Midbrain (tissue), 1 donor: Measurements from ENCODE around the gene RAB10.
A peak's percentile ranks its signal among the peaks of the same experiment; 100 is the strongest.
"Not testable (repeated sequence)": the region's sequence is repeated elsewhere in the genome, so short reads cannot be mapped to it uniquely, and the experiment has no call there.

Source experiments
- DNase-seq: peaks from one replicate; lab custom pipeline; 2025; lab: John Stamatoyannopoulos, UW

RAB10 gene

DNA sequence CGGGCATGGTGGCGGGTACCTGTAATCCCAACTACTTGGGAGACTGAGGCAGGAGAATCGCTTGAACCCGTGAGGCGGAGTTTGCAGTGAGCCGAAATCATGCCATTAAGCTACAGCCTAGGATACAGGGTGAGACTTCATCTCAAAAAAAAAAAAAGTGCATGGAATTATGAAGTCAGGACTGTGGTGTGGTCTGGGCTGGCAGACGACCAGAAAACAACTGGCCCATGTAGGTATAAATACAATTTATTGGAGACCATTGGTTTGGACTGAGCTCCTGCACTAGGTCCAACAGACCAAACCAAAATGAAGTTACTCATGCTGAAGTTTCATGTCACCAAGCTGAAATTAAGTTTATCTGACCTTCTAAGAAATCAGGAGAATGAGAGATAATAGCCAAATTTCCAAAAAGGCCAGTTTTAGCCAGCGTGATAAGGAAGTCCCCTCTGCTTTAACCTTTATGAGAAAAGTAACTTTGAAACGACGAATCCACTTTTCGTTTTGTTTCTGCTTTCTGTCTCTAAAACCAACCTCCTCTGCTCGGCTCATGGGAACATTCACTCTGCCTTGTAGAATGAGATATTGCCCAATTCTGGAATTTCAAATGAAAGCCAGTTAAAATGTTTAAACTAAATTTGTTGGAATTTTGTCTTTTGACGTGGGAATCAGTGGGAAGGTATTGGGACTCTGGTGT lies 17.7 kb upstream of the RAB10 start:
- DNase-seq: no peak

DNA sequence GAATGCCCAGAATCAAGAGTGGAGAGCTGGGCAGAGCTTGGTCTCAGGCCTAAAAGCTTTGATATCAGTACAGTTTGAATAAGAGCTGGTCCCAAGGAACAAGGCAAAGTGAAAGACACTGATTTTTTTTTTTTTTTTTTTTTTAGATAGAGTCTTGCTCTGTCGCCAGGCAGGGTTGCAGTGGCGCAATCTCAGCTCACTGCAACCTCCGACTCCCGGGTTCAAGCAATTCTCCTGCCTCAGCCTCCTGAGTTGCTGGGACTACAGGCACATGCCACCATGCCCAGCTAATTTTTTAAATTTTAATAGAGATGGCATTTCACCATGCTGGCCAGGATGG lies 17.2 kb upstream of the RAB10 start:
- not testable (repeated sequence) for DNase-seq

DNA sequence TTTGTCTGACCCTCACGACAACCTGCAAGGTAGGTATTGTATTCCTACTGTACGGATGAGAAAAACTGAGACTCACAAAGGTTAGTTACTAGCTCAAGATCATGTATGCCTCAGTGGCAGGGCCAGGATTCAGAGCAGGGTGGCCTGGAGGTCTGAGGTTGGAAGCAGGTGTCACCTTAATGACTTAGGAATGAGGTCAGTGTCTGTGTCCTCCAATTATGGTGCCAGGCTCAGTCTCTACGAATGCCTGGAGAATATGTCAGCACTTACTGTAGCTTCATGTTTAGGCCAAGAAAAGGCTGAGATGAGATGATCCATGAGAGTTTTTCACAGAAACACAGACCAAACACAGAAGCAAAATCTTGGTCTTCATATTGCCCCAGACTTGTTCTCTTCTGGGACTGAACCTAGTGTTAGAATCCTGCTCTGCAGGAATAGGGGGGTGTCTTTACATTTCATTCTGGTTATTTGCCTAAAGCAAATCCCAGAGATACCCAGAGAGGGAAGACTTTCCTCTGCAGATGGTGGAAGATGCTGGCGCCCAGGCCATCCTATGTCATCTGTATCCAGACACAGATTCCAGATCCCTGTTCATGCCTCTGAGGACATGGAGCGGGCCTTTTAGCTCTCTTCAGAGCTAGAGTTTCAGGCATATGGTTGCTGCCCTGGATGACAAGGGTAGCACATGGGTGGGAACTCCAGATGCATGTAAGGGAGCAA lies 16.3 kb upstream of the RAB10 start:
- DNase-seq: no peak

DNA sequence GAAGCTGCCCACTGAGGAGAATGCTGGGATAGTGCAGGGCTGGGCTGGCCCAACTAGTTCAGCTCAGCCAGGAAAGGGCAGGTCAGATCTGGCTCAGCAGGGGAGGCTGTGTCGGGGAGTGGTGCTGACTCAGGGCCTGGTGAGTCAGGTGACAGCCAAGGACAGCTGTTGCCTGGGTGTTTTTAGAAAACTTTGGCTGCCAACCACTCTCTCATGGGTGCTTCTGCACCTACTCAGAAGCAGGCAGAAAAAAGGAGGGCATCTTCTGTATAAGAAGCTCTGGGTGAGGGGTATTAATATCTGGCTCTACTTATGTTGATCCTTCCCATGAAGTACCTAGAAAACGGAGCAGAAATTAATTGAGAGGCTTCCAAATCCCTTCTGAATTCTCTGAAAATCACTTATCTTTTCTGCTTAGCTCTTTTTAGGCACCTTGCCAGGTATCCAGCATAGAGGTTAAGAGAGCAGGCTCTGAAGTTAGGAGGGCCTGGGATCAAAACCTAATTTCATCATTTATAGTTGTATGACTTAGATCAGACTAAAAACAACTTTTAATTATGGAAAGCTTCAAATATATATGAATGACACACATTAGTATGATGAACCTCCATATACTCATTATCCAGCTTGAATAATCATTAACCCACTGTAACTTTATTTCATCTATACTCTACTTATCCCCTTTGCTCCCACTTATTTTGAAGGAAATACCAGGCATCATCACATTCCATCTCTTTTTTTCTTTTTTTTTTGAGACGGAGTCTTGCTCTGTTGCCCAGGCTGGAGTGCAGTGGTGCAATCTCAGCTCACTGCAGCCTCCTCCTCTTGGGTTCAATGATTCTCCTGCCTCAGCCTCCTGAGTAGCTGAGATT lies 15.5 kb upstream of the RAB10 start:
- peak; percentile 21 for DNase-seq

- DNase-seq: no peak
Measured at GRCh38 chr2:26020231-26020640, 13.6 kb upstream of the RAB10 start.

GRCh38 chr2:26024260-26024659 lies 9.6 kb upstream of the RAB10 start:
- no peak for DNase-seq

GRCh38 chr2:26025509-26025908 lies 8.4 kb upstream of the RAB10 start:
- DNase-seq: no peak

DNA sequence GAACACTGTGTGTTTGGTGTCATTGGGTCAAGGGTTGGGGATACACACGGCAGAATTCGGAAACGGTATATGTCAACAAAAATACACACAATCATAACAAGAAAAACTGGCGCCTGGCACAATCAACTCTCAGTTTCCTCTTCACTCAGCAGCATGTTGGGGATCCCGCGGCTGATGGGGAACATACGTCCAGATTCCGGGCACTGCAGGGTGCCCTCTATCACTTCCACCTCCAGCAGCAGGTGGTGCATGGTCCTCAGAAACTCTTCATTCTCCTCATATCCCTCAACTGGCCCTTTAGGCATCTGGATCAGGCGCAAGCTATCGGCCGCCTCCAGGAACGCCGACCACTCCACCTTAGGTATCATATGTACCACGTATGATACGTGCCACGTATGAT lies 5.8 kb upstream of the RAB10 start:
- not testable (repeated sequence) for DNase-seq

GRCh38 chr2:26032586-26033269 lies 1.2 kb upstream of the RAB10 start:
- DNase-seq: not testable (repeated sequence)

DNA sequence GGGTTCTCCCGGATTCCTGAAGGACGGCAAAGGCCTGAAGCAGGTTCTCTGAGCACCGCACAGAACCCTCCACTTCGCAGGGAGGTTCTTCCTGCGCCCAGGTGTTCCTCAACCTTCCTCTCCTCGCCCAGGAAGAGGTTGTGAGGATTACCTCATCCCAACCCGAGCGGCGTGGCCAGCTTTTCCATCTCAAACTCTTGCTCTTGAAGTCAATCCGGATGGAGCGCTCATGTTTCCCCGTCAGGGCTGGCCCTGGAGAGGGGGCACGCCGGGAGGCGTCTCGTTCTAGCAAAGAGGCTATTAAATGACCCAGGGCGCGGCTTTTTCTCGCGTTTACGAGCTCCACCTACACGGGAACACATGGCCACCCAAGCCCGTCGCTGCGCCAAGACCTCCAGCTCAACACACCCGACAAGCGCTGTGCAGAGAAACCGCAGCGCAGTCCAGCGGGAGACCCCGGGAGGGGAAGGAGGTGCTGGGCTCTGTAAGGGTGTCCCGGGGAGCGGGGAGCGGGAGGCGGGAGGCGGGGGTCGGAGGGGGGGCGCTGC lies 540 bp upstream of the RAB10 start:
- DNase-seq: peak; percentile 80

DNA sequence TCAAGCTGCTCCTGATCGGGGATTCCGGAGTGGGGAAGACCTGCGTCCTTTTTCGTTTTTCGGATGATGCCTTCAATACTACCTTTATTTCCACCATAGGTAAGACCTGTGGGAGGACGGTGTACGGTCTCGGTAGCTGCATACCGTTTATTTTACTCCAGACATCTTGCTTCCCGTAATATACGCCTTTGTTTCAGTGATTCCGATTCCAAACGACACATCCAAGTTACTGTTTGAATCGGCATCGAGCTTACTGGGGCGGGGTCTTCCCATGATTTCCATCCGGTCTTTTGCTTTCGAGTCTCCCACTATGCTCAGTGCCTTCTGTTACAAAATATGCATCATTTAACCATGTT lies 731 bp downstream of the RAB10 start:
- DNase-seq: no peak

DNA sequence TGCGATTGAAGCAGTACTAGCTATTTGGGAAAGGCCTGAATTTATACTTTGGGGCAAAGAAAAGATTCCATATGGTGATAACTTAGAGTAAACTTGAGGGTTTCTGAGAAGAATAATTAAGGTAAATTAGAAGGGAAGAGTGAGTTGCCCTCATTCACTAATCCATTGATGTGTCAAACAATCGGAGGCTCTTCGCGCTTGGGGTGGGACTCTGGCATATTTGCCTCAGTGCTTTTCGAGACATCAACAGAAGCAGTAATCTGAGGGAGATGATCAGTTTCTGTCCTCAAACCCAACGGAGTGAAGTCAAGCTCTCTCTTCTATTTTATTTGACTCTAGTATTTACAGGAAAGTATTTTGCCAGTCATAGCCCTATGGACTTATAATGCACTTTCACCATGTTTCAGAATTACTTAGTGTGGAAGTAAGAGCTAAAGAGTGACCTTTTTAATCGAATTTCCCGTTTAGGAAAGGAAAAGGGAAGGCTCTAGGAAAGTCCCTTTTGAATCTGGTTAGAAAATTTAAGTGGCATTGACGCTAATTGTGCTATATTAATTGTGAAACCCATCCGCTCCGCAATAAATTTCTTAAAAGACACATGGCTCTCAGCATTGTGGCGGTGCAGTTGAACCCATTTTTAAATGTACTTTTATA lies 1.3 kb downstream of the RAB10 start:
- DNase-seq: no peak

GRCh38 chr2:26039603-26040323 lies 5.9 kb downstream of the RAB10 start:
- no peak for DNase-seq

DNA sequence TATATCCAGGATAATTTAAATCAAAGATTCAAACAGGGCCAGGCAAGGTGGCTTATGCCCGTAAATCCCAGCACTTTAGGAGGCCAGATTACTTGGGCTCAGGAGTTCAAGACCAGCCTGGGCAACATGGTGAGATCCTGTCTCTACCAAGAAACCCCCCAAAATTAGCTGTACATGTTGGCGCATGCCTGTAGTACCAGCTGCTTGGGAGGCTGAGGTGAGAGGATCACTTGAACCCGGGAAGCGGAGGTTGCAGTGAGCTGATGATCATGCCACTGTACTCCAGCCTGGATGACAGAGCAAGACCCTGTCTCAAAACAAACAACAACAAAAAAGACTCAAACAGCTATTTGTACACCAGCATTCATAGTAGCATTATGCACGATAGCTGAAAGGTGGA lies 9.2 kb downstream of the RAB10 start:
- DNase-seq: no peak

- DNase-seq: no peak
Measured at GRCh38 chr2:26043862-26044696, 10.2 kb downstream of the RAB10 start.

DNA sequence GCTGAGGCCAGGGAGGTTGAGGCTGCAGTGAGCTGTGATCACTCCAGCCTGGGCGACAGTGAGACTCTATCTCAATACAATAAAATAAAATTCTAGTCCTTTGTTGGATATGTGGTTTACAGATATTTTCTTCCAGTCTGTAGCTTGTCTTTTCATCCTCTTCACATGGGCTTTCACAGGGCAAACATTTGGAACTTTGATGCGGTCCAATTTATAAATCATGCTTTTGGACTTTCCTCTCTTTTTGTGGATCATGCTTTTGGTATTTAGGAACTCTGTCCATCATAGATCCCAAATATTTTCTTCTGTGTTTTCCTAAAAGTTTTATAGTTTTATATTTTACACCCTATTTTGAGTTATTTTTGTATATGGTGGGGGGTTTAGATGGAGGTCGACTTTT lies 14.9 kb downstream of the RAB10 start:
- DNase-seq: no peak

DNA sequence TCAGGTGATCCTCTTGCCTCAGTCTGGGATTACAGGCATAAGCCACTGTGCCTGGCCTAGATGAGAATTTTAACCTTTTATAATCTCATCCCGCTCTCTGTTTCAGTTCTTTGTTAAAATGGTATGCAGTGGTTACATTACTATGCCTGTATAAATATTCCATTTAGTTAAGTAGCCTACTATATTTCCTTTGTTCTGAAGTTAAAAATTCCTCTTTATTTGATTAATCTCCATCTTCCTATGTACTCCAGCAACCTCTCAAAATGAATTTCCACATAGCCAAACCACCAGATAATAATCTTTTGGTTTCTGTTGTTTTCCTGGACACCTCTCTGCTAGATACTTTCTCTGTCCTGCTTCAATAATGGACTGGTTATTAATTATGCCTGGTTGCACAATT lies 15.8 kb downstream of the RAB10 start:
- no peak for DNase-seq

- DNase-seq: no peak
Measured at GRCh38 chr2:26052740-26053139, 18.9 kb downstream of the RAB10 start.

GRCh38 chr2:26054598-26055348 lies 20.9 kb downstream of the RAB10 start:
- DNase-seq: no peak
